ENCODE measurements around the gene GUCY1A1. TPM values are rescaled to one million over a fixed set of nuclear protein-coding genes. Genes with fewer than 3 reads are reported as not detected.

The GUCY1A1 gene
- total RNA-seq, 1 experiment from 2014 or later = not detected

DNA sequence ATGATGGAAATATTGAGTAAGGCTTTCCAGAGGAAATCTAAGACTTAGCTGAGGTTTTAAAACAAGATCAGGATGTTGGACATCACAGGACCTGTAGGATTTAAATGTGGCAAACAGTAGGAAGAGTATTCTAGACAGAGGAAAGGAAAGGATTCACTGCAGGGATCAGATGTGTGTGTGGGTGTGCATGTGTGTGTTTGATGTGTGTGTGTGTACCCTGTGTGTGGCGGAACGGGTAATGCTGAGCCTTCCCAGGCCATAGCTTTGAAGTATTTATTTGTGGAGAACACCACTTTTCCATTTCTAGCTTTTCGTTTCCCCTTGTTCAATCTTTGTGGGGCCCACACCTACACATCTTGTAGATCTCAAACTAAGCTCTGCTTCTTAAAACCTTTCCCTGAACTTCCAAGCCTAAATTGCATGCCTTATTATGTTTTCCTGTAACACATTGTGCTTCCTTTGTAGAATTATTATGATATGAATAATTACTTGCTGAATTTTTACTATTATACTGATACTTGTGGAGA is 6.9 kb downstream of the GUCY1A1 start:
- no peak overlapping the region for H3K27ac ChIP-seq (ENCODE audit: low read depth, low read length)
- H4K20me1 ChIP-seq (ENCODE audit: insufficient read depth) = no peaks in the 10 kb centered on the region
- ATAC-seq (no peak), DNase-seq (ENCODE audit: low read depth, low spot score) (no peak)
- H3K4me1 ChIP-seq (ENCODE audit: control insufficient read depth in 1 of 2, insufficient read depth in 2 of 2, low read length in 2 of 2) = no peaks in the 10 kb centered on the region
- intact Hi-C loops (cut with micrococcal nuclease) = no loop called here
- H3K79me2 ChIP-seq (ENCODE audit: insufficient read depth, low read length) = no peaks in the 10 kb centered on the region
- H3K9me2 ChIP-seq (ENCODE audit: insufficient read depth) = no peaks in the 10 kb centered on the region; the same call in 1 of the 2 replicates
- CTCF ChIA-PET = no interaction called here
- H3K9me3 ChIP-seq (ENCODE audit: control insufficient read depth in 1 of 2, insufficient read depth in 1 of 2, low read depth in 1 of 2, low read length in 2 of 2) = no peaks in the 10 kb centered on the region
- RAD21 ChIA-PET (ENCODE audit: low non-redundant PET in 1 of 2, low total read pairs in 2 of 2, uncharacterized antibody in 2 of 2, unreplicated experiment in 2 of 2) = no interaction called here
- H3K4me2 ChIP-seq (ENCODE audit: low read length) = no peak overlapping the region
- BruUV-seq (replicated peaks) = no TSS peak
- no peak overlapping the region for H3K4me3 ChIP-seq (replicated peaks in 1 of 2; ENCODE audit: low read depth in 1 of 2, low read length in 2 of 2)
- no peak overlapping the region for H2AFZ ChIP-seq (ENCODE audit: low read depth, low read length, poor library complexity, severe bottlenecking)
- no peaks in the 10 kb centered on the region for H3K27me3 ChIP-seq (ENCODE audit: insufficient read depth, low read length)
- POLR2A ChIA-PET = no interaction called here
- no peak overlapping the region for H3K9ac ChIP-seq (ENCODE audit: low read length)
- no peaks in the 10 kb centered on the region for H3K36me3 ChIP-seq (ENCODE audit: control insufficient read depth in 1 of 2, insufficient read depth in 2 of 2, low read length in 2 of 2)
- TF ChIP-seq EZH2 (IDR thresholded peaks at IDR 0.05) (no peak), ELF1 (IDR thresholded peaks at IDR 0.05; ENCODE audit: borderline replicate concordance, low read depth) (no peak), RAD21 (IDR thresholded peaks at IDR 0.05; ENCODE audit: low read depth) (no peak), SIN3A (IDR thresholded peaks at IDR 0.05; ENCODE audit: low read depth) (no peak), REST (IDR thresholded peaks at IDR 0.05; ENCODE audit: low read depth) (no peak), SP1 (IDR thresholded peaks at IDR 0.05; ENCODE audit: low read depth) (no peak), ZFX (IDR thresholded peaks at IDR 0.05) (no peak), JUND (IDR thresholded peaks at IDR 0.05) (no peak), CEBPB (IDR thresholded peaks at IDR 0.05; ENCODE audit: low read depth) (no peak), EZH2phosphoT487 (IDR thresholded peaks at IDR 0.05; ENCODE audit: borderline replicate concordance) (no peak)
- TF ChIP-seq, protein P1, sequence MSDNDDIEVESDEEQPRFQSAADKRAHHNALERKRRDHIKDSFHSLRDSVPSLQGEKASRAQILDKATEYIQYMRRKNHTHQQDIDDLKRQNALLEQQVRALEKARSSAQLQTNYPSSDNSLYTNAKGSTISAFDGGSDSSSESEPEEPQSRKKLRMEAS (IDR thresholded peaks at IDR 0.05) = no peak
- TF ChIP-seq, protein P2, sequence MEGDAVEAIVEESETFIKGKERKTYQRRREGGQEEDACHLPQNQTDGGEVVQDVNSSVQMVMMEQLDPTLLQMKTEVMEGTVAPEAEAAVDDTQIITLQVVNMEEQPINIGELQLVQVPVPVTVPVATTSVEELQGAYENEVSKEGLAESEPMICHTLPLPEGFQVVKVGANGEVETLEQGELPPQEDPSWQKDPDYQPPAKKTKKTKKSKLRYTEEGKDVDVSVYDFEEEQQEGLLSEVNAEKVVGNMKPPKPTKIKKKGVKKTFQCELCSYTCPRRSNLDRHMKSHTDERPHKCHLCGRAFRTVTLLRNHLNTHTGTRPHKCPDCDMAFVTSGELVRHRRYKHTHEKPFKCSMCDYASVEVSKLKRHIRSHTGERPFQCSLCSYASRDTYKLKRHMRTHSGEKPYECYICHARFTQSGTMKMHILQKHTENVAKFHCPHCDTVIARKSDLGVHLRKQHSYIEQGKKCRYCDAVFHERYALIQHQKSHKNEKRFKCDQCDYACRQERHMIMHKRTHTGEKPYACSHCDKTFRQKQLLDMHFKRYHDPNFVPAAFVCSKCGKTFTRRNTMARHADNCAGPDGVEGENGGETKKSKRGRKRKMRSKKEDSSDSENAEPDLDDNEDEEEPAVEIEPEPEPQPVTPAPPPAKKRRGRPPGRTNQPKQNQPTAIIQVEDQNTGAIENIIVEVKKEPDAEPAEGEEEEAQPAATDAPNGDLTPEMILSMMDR (IDR thresholded peaks at IDR 0.05 in 2 of 3, conservative IDR thresholded peaks at IDR 0.05 in 1 of 3; ENCODE audit: borderline replicate concordance in 1 of 3, insufficient read depth in 1 of 3, low read depth in 2 of 3, low read length in 2 of 3) = no peak

Measured in HCT116 (cell line).